DOHH2 (cell line): Measurements from ENCODE around the gene FGF11.
A peak's percentile ranks its signal among the peaks of the same experiment; 100 is the strongest.

Source experiments
- H3F3A ChIP-seq: fragments of 200-600 bp; sonication (generic), shearing (Covaris generic); 2 replicates; pipeline ENCODE4 v1.6.0; 2016; ENCODE audit warnings: antibody characterized with exemption, mild to moderate bottlenecking; ENCODE audit not compliant: control insufficient read depth, insufficient read depth
- H3K27ac ChIP-seq: fragments of 200-600 bp; sonication (generic); 2 replicates; pipeline ENCODE4 v1.5.1; 2014; ENCODE audit warnings: low read depth, mild to moderate bottlenecking, low read length, moderate library complexity
- H3K27me3 ChIP-seq: fragments of 200-600 bp; sonication (generic); 2 replicates; pipeline ENCODE4 v1.6.1; 2014; ENCODE audit warnings: mild to moderate bottlenecking, low read length, mixed read lengths; ENCODE audit not compliant: control insufficient read depth
- H3K36me3 ChIP-seq: fragments of 200-600 bp; sonication (generic); 2 replicates; pipeline ENCODE4 v1.6.1; 2014; ENCODE audit warnings: mild to moderate bottlenecking, low read length, moderate library complexity, mixed read lengths; ENCODE audit not compliant: control insufficient read depth
- H3K4me1 ChIP-seq: fragments of 200-600 bp; sonication (generic); 2 replicates; pipeline ENCODE4 v1.6.1; 2014; ENCODE audit warnings: mild to moderate bottlenecking, low read length, mixed read lengths; ENCODE audit not compliant: control insufficient read depth
- H3K4me2 ChIP-seq: fragments of 200-600 bp; sonication (generic); 2 replicates; pipeline ENCODE4 v1.6.0; 2014; ENCODE audit warnings: mild to moderate bottlenecking, low read length, moderate library complexity
- H3K4me3 ChIP-seq: fragments of 200-600 bp; sonication (generic); 2 replicates; pipeline ENCODE4 v1.5.1; 2014; ENCODE audit warnings: mild to moderate bottlenecking, low read length, mixed read lengths
- H3K79me2 ChIP-seq: fragments of 200-600 bp; sonication (generic); 2 replicates; pipeline ENCODE4 v1.6.1; 2014; ENCODE audit warnings: mild to moderate bottlenecking, low read length, mixed read lengths; ENCODE audit not compliant: control insufficient read depth
- H3K9me2 ChIP-seq: fragments of 200-600 bp; sonication (generic); replicated peaks from 2 replicates; pipeline ENCODE4 v1.6.1; 2014; ENCODE audit warnings: mild to moderate bottlenecking, low read length, mixed read lengths; ENCODE audit not compliant: control insufficient read depth
- H3K9me3 ChIP-seq: fragments of 200-600 bp; sonication (generic); 2 replicates; pipeline ENCODE4 v1.6.1; 2014; ENCODE audit warnings: antibody characterized with exemption, low read length, mixed read lengths; ENCODE audit not compliant: control insufficient read depth, insufficient read depth
- H4K20me1 ChIP-seq: fragments of 200-600 bp; sonication (generic); 2 replicates; pipeline ENCODE4 v1.6.0; 2014; ENCODE audit warnings: low read depth, mild to moderate bottlenecking, antibody characterized with exemption, low read length, moderate library complexity; ENCODE audit not compliant: control insufficient read depth, insufficient read depth
- EZH2phosphoT487 ChIP-seq: fragments of 200-600 bp; sonication (generic); IDR thresholded peaks from 2 replicates; pipeline ENCODE4 v1.6.1; 2017; ENCODE audit warnings: borderline replicate concordance, mild to moderate bottlenecking, antibody characterized with exemption, low read length, moderate library complexity, mixed read lengths
- TF ChIP-seq, protein P1 (sequence below): fragments of 200-600 bp; sonication (generic); IDR thresholded peaks from one replicate; pipeline ENCODE4 v1.5.1; 2014; ENCODE audit warnings: antibody characterized with exemption, mild to moderate bottlenecking, low read depth, low read length; ENCODE audit not compliant: poor library complexity, severe bottlenecking

Gene FGF11

DNA sequence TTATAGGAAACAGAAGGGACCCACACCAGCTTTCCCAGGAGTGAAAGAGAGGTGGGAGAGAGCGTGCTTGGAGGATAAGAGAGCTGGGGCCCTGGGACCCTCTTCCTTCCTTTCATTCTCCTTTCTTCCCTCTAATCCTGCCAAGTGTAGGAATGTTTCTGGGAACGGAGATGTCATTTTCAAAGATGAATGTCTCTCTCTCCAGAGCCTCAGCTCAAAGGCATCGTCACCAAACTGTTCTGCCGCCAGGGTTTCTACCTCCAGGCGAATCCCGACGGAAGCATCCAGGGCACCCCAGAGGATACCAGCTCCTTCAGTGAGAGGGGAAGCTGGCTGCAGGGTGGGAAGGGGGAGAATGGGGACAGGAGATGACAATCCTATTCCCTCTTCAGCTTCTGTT lies 2.0 kb downstream of the FGF11 start:
- Histone ChIP-seq H3K4me2 (peak overlapping the region; percentile 94; the same call in 1 of the 2 replicates), H3K79me2 (peaks cover 6% of the 10 kb centered on the region), H3K27ac (no peak overlapping the region), H3K36me3 (no peaks in the 10 kb centered on the region), H3K9me2 (no peaks in the 10 kb centered on the region), H3F3A (no peaks in the 10 kb centered on the region), H3K4me1 (peaks cover 59% of the 10 kb centered on the region), H3K4me3 (peak overlapping the region; percentile 68; the same call in 1 of the 2 replicates), H3K27me3 (peaks cover 63% of the 10 kb centered on the region), H3K9me3 (no peaks in the 10 kb centered on the region), H4K20me1 (peaks cover 5% of the 10 kb centered on the region; the same call in 1 of the 2 replicates)
- TF ChIP-seq, protein P1, sequence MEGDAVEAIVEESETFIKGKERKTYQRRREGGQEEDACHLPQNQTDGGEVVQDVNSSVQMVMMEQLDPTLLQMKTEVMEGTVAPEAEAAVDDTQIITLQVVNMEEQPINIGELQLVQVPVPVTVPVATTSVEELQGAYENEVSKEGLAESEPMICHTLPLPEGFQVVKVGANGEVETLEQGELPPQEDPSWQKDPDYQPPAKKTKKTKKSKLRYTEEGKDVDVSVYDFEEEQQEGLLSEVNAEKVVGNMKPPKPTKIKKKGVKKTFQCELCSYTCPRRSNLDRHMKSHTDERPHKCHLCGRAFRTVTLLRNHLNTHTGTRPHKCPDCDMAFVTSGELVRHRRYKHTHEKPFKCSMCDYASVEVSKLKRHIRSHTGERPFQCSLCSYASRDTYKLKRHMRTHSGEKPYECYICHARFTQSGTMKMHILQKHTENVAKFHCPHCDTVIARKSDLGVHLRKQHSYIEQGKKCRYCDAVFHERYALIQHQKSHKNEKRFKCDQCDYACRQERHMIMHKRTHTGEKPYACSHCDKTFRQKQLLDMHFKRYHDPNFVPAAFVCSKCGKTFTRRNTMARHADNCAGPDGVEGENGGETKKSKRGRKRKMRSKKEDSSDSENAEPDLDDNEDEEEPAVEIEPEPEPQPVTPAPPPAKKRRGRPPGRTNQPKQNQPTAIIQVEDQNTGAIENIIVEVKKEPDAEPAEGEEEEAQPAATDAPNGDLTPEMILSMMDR, result no peak
- no peak for TF ChIP-seq EZH2phosphoT487

DNA sequence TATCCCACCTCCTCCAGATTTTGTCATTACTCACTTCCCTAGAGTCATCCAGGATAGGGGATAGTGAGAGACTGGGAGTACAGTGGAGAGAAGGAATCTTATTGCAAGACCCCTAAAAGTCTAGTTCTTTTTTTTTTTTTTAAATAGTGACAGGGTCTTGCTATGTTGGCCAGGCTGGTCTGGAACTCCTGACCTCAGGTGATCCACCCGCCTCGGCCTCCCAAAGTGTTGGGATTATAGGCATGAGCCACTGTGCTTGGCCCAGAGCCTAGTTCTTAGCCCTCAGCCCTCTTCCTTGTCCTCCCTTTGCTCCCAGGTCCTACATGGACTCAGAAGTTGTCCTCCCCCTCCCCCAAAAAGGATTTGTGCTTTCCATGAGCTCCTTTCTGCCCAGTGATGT lies 2.8 kb downstream of the FGF11 start:
- Histone ChIP-seq H3K79me2 (no peaks in the 10 kb centered on the region), H3K4me1 (peaks cover 51% of the 10 kb centered on the region), H3K27me3 (peaks cover 67% of the 10 kb centered on the region), H3K9me2 (no peaks in the 10 kb centered on the region), H3K4me2 (no peak overlapping the region), H4K20me1 (peaks cover 5% of the 10 kb centered on the region; the same call in 1 of the 2 replicates), H3F3A (no peaks in the 10 kb centered on the region), H3K9me3 (no peaks in the 10 kb centered on the region), H3K4me3 (no peak overlapping the region), H3K27ac (no peak overlapping the region), H3K36me3 (no peaks in the 10 kb centered on the region)
- TF ChIP-seq, protein P1, result no peak
- TF ChIP-seq EZH2phosphoT487, result no peak

DNA sequence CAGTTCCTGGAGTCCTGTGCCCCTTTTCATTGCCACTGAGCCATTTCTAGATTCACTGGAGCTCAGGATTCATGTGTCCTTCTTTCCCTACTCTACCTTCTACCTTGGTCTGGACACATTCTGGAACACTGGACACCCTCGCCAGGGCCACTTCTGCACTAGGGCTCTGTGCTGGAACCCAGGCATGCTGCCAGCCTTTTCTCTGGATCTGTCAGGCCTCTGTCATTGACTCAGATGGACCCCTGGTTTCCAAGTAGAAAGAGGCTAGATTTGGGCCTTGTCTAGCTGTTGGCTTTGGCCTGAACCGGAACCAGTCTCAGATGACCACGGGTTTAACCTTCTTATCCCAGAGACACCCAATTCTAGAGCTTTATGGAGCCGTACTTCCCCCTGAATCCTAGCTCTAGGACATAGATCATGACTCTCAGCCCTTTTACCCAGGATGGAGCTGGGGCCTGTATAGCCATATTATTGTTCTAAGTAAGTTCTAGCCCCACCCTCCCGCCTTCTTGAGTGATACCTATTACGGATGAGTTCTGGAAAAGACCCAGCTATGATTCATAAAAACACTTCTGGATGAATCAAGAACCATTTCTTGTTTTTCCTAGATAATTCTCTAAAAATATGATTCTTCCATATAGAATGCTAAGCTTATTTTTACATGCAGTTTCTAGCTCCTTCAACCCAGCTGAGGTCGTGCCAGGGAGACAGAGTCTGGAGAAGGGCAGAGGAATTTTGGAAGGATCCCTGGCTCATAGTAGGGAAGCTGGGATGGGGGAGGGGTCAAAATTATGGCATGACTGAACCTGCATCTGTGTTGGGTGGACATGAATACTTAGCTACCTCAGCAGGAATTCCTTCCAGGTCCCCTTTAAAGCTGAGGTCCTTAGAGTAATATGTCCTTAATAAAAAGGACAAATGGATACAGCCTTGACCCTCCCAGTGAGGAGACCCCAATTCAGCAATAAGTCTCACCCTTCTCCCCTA lies 4.5 kb downstream of the FGF11 start:
- Histone ChIP-seq H3K79me2 (no peaks in the 10 kb centered on the region), H3K27ac (no peak overlapping the region), H3K4me2 (no peak overlapping the region), H4K20me1 (peaks cover 2% of the 10 kb centered on the region; the same call in 1 of the 2 replicates), H3F3A (no peaks in the 10 kb centered on the region), H3K36me3 (no peaks in the 10 kb centered on the region), H3K9me3 (no peaks in the 10 kb centered on the region), H3K9me2 (no peaks in the 10 kb centered on the region), H3K27me3 (peaks cover 64% of the 10 kb centered on the region), H3K4me1 (peaks cover 35% of the 10 kb centered on the region), H3K4me3 (no peak overlapping the region)
- TF ChIP-seq, protein P1, result no peak
- TF ChIP-seq EZH2phosphoT487, result no peak
